ENCODE measurements around the gene EDAR. TPM values are rescaled to one million over a fixed set of nuclear protein-coding genes. Genes with fewer than 3 reads are reported as not detected.
A peak's percentile ranks its signal among the peaks of the same experiment; 100 is the strongest.

EDAR gene
- total RNA-seq, 1 donor from 2014 or later = 5.5 TPM

DNA sequence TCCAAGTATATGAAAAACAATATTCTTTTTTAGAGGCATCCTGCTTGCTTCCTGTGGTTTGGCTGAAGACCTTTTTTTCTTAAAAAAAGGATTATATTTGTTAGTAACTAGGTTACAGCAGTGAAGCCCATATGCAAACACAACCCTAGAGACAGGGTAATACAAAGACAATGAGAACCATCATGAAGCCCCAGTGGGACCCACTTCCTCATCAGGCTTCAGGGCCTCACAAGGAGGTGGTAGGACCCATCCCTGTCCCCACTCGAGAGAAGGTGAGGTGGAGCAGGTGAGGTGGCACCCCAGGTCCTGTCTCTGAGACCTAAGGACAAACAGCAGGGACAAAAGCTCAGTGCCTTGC is 80.3 kb downstream of the EDAR start:
- Mint-ChIP-seq H3K27ac (no peak overlapping the region), H3K4me1 (no peaks in the 10 kb centered on the region), H3K36me3 (no peaks in the 10 kb centered on the region), H3K9me3 (no peaks in the 10 kb centered on the region), H3K27me3 (ENCODE audit: low read depth) (no peaks in the 10 kb centered on the region), H3K4me3 (no peak overlapping the region)
- DNase-seq (ENCODE audit: low spot score in 2 of 2, unreplicated experiment in 2 of 2) = no peak
- TF ChIP-seq, protein P1, sequence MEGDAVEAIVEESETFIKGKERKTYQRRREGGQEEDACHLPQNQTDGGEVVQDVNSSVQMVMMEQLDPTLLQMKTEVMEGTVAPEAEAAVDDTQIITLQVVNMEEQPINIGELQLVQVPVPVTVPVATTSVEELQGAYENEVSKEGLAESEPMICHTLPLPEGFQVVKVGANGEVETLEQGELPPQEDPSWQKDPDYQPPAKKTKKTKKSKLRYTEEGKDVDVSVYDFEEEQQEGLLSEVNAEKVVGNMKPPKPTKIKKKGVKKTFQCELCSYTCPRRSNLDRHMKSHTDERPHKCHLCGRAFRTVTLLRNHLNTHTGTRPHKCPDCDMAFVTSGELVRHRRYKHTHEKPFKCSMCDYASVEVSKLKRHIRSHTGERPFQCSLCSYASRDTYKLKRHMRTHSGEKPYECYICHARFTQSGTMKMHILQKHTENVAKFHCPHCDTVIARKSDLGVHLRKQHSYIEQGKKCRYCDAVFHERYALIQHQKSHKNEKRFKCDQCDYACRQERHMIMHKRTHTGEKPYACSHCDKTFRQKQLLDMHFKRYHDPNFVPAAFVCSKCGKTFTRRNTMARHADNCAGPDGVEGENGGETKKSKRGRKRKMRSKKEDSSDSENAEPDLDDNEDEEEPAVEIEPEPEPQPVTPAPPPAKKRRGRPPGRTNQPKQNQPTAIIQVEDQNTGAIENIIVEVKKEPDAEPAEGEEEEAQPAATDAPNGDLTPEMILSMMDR (IDR thresholded peaks at IDR 0.05; ENCODE audit: unreplicated experiment) = no peak

DNA sequence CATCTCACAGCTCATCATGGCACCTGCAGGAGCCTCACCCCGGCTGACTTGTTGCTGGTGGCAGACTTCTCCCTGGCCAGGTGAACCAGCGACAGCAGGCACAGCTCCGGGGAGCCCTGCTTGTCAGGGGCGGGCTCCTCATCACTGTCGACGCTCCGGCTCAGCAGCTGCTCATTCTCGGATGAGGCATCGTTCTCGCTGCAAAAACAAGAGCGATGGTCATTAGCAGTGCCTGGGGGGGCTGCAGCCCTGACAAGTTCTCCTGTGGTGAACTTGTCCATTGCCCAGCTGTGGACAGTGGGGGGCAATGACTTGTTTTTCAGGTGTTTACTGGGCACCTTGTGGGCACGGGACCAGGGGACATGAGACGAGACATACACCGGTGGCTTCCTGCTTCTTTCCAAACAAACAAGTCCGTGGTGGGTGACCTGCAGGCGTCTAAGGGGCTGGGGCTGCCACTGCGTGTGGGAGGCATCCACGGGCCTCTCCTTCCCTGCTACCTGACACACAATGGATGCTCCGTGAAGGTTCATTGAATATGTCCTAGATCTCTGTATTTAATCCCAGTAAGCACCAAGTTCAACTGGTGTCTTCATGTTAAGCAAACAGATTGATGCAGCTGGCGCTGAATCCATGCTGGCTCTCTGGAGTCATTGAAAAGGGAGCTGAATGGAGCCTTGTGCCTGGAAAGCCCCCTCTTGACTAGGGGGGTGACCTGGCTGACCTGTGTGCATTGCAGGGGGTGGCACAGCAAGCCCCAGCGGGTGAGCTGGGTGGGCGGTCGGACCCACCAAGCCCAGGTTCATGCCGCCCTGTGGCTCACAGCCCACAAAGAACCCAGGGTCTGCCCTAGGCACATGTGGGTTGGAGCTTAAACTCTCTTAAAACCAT is 81.0 kb downstream of the EDAR start:
- no peaks in the 10 kb centered on the region for H3K4me1 Mint-ChIP-seq
- TF ChIP-seq, protein P1 (IDR thresholded peaks at IDR 0.05; ENCODE audit: unreplicated experiment) = no peak
- H3K9me3 Mint-ChIP-seq = peaks cover under 1% of the 10 kb centered on the region
- H3K36me3 Mint-ChIP-seq = no peaks in the 10 kb centered on the region
- DNase-seq (ENCODE audit: low spot score in 2 of 2, unreplicated experiment in 2 of 2) = peak in 1 of 2 experiments; percentile 16
- H3K4me3 Mint-ChIP-seq = no peak overlapping the region
- no peak overlapping the region for H3K27ac Mint-ChIP-seq
- H3K27me3 Mint-ChIP-seq (ENCODE audit: low read depth) = no peaks in the 10 kb centered on the region

DNA sequence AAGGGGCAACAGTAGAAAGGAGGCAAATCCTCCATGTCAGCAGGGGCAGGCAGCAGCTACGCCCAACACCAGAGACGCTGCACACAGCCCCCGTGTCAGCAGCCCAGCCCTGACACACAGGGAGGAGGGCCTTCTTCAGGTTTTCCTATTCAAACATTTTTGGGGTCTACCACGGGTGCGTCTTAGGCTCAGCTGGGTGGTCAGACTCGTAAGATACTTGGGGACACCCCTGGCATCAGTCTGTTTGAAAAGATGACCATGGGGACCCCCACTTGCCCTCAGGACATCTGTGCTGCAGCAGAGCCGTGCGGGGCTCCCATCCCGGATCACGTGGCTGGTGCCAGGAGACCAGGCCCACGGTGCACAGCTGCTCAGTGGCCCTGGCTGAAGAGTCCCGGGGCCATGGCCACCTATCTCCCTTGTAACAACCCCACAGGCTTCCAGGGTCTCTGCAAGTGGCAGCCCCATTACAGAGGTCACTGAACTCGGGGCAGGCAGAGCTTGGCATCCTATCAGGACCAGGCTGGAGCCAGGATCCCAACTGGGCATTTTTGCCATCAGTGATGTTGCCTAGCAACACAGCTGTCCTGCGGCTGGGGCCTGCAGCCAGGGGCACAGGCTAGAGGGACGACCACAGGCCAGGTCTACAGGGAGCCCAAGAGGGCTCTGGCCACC is 82.5 kb downstream of the EDAR start:
- Mint-ChIP-seq H3K9me3 (peaks cover 10% of the 10 kb centered on the region), H3K4me3 (no peak overlapping the region), H3K27ac (no peak overlapping the region), H3K36me3 (peaks cover 6% of the 10 kb centered on the region), H3K4me1 (no peaks in the 10 kb centered on the region), H3K27me3 (ENCODE audit: low read depth) (no peaks in the 10 kb centered on the region)
- TF ChIP-seq, protein P1 (IDR thresholded peaks at IDR 0.05; ENCODE audit: unreplicated experiment) = no peak
- DNase-seq (ENCODE audit: low spot score in 2 of 2, unreplicated experiment in 2 of 2) = no peak

DNA sequence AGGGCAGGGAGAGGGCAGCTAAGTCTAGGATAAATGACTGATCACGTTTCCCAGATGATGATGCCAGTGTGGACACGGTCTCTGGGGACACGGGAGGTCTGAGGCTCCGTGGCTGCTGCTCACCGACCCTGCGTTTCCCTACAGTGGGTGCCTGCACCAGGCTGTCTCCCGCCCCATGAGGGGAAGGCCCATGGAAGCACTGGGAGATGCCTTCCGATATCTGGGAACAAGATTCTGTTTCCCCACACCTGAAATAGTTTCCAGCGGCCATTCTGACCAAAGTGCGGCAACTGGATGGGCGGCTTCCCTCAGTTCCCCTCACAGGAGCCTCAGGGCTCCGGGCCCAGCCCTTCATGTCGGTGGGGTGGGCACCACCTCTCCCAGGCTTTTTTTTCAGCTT is 83.1 kb downstream of the EDAR start:
- H3K4me3 Mint-ChIP-seq = no peak overlapping the region
- TF ChIP-seq, protein P1 (IDR thresholded peaks at IDR 0.05; ENCODE audit: unreplicated experiment) = no peak
- no peaks in the 10 kb centered on the region for H3K27me3 Mint-ChIP-seq (ENCODE audit: low read depth)
- H3K36me3 Mint-ChIP-seq = peaks cover 11% of the 10 kb centered on the region
- no peak for DNase-seq (ENCODE audit: low spot score in 2 of 2, unreplicated experiment in 2 of 2)
- H3K4me1 Mint-ChIP-seq = no peaks in the 10 kb centered on the region
- H3K9me3 Mint-ChIP-seq = peaks cover 17% of the 10 kb centered on the region
- no peak overlapping the region for H3K27ac Mint-ChIP-seq

DNA sequence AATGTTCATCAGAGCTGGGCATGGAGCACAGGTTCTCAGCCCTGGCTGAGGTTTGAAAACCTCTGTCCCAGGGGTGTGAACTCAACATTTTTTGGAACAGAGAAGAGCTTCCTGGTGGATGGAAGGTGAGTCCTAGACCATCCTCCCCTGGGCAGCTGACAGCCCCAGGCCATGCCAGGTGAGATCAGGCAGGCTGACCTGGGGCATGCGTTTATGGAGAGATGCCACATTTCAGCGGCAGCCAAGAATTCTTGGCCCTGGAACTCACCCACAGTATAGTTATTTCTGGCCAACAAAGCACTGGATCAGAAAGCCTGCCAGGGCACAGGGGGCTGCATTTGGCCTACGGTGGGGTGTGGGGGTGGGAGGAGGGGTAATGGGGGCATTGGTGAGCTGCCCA is 83.8 kb downstream of the EDAR start:
- H3K27me3 Mint-ChIP-seq (ENCODE audit: low read depth) = no peaks in the 10 kb centered on the region
- TF ChIP-seq, protein P1 (IDR thresholded peaks at IDR 0.05; ENCODE audit: unreplicated experiment) = no peak
- peaks cover 21% of the 10 kb centered on the region for H3K9me3 Mint-ChIP-seq
- H3K36me3 Mint-ChIP-seq = peaks cover 16% of the 10 kb centered on the region
- no peak overlapping the region for H3K4me3 Mint-ChIP-seq
- DNase-seq (ENCODE audit: low spot score in 2 of 2, unreplicated experiment in 2 of 2) = no peak
- H3K27ac Mint-ChIP-seq = no peak overlapping the region
- no peaks in the 10 kb centered on the region for H3K4me1 Mint-ChIP-seq

Measured in mesothelial cell of epicardium (in vitro differentiated cells).